GM21447 (cell line): ENCODE data around the gene PLPP2.

Source experiments
- ATAC-seq: cut with Tn5 transposase; IDR thresholded peaks from one replicate; pipeline ENCODE4 v1.9.1; 2021; ENCODE audit not compliant: unreplicated experiment

The PLPP2 gene

DNA sequence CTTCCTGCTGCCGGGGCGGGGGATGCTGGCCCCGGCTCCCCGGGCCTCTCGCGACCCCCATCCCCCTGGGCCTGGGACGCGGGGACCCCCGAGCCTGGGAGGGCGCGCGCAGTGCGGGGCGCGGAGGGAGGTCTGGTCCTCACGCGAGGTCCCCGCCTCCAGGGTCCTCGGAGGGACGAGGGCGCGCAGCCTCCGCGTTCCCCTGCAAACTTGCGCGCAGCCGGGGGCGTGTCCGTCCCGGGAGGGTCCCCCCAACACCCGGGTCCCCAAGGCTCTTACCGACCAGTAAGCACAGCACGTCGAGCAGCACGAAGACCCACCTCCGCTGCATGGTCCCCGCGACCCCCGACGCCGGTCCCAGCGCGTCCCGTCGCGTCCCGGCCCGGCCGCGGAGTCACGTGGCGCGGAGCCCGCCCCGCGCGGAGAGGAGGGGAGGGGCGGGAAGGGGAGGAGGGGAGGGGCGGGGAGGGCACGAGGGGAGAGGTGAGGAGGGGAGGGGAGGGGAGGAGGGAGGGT, at the start of gene PLPP2:
Gene PLPP2 (minus strand): TSS at position 398 of the 516 bp plus-strand sequence. CDS start 67 bp downstream, at position 331.
- no peak for ATAC-seq

DNA sequence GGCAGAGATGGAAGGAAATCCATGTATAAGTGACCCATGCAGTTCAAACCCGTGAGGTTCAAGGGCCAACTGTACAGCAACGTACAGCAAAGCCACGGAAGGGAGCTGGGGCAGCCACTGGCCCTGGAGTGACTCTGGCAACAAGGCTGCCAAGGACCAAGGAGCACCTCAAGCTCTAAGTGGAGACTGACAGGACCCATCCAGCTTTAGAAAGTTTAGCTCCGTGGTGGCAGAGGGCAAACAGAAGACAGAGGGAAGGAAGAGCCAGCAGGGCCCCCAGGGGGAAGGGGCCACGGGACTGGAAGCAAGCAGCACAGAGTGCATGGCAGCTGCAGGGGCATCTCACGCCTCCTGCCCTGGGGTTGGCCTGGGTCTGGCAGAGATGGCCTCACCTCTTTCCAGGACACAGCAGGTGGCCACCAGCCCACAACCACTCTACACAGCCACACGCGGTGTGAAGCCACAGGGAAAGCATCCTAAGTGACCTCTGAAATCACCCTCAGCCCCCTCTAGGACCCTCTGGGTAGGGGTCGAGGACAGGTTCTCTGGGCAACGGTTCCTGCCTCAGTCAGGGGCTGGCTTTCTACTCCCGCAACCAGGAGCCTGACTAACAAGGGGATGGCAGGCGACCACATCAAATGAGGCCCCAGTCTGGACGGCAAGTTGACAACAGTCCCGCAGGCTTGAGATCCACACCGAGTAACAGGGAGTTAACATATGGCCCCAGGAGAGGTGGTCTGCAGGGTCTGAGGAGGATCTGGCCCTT, 49.6 kb upstream of the PLPP2 start:
- ATAC-seq: no peak

DNA sequence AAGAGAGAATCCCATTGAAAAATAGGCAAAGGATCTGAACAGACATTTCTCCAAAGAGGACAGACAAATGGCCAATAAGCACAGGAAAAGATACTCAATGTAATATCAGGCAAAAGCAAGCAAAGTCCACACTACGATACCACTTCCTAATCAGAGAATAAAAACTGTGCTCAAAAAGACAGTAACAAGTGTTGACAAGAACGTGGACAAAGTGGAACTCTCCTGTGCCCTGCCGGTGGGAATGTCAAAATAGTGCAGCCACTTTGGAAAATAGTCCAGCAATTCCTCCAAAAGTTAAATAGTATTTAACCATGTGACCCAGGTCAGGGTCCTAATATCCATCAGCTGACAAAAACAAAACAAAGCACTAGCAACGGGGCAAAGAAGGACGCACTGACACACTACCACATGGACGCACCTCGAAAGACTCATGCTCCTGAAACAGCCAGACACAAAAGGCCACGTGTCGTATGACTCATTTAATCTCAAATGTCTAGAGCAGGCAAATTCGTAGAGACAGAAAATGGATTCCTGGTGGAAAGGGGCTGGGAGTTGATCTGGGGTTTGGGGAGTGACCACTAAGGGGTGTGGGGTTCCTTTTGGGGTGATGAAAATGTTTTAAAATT, 48.2 kb upstream of the PLPP2 start:
- no peak for ATAC-seq

DNA sequence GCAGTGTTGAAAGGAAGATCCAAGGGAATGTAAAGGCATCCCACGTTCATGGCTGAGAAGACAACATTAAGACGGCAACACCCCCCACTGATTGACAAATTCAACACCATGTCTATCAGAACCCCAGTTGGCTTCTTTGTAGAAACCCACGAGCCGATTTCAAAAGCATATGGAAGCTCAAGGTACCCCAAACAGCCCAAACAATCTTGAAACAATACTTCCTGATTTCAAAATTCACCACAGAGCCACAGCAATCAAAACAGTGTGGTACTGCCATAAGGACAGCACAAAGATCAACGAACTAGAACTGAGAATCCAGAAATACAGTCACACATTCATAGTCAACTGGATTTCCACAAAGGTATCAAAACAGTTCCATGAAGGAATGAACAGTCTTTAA, 47.2 kb upstream of the PLPP2 start:
- no peak for ATAC-seq

DNA sequence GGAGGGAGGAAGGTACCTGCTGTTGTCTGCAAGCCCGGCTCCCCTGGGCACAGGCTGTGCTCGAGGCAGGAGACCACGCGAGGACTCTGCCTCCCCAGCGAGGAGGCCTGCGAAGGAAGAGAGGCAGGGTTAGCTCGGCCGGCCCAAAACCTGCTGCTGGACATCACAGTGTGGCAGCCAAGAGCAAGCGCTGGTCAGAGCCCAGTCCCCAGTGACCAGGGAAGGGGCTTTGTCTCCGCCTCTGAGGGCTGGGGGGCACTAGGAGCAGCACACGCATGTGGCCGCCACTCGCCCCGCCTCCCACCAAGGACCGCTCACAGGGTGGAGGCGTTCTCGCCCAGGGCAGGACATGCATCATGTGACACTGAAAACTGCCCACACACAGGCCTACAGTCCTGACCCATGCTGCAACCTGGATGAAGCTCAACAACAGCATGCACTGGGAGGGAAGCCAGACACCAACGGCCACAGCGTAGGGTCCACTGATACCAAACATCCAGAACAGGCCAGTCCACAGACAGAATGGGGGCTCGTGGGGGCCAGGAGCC, 44.9 kb upstream of the PLPP2 start:
- ATAC-seq: no peak

DNA sequence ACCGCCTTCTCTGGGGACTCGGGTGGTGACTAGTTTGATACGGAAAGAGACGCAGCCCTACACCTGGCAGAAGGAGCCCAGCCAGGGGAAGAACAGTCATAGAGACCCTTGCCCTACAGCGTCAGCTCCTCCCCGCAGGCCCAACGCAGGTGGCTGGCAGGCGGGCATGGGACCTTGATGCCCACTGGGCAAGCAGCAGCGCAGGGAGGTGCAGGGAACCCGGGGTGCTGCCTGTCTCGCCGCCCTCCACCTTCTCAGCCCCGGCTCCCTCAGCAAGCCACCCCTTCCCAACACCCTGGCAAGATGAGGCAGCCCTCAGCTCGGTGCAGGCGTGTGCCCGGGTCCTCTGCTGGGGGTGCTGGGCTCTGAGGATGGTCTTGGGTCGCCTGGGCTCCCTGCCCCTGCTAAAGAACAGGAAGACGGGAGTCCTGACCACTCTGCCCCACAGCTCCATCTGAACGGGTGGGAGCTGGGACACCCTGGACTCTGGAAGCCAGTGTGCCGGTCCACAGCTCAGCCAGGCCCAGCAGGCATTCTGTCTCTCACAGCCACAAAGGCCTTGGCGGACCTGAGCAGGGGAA, 44.4 kb upstream of the PLPP2 start:
- ATAC-seq: no peak

DNA sequence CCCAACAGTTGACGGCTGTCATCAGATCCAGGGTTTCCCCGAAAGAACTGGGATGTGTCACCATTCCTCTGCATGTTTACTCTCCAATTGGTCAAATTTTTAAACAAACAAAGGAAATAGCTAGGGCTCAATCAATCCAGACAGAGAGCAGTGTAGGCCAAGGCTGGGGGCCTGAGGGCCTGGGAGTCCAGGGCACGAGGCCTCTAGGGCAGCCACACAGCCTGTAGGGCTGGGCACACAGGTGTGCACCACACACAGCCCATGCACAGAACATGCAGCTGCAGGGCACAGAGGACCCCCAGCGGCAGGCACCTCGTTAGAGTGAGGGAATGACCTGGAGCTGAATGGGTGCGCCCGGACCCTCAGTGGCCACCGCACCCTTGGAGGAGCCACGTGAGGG, 43.9 kb upstream of the PLPP2 start:
- no peak for ATAC-seq

DNA sequence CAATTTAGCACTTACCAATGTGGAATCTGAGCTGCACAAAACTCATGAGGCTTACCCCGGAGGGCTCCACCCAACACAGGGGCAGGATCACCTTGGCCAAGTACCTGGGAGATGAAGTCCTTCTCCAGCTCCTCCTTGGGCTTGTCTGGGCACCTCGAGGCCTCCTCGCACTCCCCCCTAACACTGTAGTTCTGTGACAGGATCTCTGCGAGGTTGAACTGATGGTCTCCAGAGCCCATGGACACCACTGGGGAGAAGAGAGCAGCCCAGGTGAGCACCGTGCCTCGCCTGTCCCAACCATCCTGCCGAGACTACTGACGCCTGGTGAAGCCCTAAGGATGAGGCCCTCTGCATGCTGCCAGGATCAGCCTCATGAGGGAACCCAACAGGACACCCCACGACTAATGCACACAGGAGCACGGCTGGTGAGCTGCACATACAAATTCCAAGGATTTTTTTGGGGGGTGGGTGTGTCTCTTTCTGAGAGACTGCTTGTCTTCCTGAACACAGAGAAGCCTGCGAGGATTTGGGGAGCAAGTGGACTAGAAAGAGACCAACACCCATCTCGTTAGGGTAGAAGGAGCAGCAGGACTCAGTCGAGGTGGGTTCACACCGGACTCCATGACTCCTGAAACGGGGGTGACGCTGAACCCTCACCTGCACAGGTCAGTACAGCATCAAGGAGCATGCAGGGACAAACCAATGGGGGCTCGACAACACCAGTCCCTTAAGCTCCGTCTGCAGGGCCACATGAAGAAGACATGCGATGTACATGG, 43.3 kb upstream of the PLPP2 start:
- ATAC-seq: no peak

DNA sequence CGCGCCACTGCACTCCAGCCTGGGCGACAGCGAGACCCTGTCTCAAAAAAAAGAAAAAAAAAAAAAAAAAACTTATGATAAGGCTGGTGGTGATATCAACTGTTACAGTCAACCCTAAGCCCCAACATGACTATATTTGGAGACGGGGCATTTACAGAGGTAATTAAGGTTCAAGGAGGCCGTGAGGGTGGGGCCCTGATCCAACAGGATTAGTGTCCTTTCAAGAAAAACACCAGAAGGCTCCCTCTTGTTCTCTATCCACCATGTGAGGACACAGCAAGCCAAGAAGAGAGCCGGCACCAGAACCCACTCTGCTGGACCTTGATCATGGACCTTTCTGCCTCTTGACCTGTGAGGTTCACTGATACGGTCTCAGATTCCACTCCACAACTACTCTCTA, 39.3 kb upstream of the PLPP2 start:
- no peak for ATAC-seq

DNA sequence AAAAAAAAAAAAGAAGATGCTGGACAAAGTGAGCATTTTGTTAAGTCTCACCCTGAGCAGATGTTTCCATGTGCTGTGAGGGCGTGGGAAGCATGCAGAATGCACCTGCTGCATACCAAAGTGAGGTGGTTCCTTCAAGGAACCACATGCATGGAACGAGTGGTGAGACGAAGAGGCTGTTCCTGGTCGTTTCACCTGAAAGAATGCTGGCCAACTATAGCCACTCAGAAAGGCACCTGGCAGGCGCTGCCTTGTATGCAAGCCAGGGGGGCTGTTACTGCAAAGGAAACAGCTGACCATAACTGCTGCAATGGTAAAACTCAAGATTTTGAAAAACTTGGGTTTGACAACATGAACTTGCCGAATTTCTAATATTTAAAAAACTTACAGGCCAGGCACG, 38.7 kb upstream of the PLPP2 start:
- ATAC-seq: no peak

DNA sequence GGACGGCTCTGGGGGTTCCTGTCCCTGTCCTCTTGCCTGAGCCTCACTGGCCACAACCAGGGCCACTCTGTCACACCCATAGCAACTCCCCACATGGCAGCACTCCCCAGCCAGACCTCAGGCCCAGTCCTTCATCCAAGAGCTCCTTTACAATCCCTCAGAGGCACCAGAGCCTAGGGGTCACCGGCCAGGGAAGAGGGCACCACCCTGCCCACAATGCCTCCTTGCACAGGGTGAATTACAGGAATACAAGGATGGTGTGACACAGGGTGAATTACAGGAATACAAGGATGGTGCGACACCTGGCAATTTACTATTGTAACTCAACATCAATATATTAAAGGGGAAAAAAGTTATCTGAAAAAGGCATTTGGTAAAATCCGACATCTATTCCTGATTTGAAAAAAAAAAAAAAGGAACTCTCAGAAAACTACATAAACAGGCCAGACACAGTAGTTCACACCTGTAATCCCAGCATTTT, 36.9 kb upstream of the PLPP2 start:
- ATAC-seq: no peak

DNA sequence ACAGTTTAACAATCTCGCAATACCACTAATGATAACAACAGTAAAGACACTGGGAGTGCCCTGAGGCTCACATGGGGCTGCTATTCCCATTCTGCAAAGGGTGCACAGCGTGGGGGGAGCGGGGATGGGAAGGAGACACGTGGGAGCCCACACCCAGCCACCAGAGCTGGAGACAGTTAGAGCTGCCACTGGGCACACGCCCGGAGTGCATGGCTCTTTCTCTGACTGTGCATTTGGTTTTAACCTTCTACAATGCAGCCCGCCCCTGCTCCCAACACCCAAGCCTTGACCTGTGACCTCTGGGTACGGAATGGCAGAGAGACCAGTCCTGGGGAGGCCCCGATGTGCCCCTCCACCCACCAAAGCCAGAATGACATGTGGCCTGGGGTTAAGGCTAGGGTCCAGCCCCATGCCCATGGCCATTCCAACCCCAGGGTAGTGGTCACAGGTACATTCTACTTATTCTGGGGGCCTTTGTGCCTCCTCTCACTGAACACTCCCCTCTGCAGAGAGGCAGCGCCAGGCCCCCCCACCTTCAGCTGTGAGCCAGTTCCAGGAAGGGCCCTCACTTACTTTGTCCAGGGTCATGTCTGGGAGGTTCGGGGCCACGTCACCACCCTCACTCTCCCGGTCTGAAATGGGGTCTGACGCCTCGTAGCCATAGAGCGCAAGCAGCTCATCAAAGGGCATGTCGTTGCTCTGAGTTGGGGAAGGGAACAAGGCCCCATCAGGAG, 36.3 kb upstream of the PLPP2 start:
- ATAC-seq: no peak

DNA sequence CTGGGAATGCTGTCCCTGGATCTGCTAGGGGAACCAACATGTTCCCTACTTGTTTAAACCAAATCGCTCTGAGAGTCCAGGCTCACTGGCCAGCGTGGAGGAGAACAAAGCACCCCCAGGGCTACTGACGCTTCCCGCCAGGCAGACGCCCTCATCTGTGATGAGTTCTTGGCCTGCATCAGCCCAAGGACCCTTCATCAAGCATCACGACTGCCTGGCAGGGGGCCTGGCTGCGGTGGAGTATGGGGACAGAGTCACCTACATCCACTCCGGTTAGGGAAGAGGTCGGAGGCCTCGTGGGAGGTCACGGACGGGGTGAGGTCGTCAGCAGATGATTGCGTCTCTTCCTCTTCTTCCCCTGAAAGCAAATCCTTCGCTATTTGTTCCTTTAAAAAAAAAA, 35.7 kb upstream of the PLPP2 start:
- ATAC-seq: no peak

DNA sequence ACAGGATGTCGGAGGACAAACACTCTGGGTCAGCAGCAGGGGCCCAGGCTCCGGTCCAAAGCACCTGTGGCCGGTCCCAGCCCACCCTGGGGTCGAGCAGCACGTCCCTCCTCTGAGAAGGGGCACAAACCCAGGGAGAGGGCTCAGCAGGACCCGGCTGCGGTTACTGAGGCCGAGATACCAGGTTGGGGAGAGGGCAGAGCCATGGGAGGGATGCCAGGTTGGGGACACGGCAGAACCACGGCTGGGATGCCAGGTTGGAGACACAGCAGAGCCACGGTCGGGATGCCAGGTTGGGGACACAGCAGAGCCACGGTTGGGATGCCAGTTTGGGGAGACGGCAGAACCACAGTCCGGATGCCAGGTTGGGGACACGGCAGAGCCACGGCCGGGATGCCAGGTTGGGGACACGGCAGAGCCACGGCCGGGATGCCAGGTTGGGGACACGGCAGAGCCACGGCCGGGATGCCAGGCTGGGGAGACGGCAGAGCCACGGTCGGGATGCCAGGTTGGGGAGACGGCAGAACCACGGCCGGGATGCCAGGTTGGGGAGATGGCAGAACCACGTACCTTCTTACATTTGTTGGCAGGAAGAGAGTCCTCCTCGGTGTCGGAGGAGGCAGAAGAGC, 34.8 kb upstream of the PLPP2 start:
- no peak for ATAC-seq

DNA sequence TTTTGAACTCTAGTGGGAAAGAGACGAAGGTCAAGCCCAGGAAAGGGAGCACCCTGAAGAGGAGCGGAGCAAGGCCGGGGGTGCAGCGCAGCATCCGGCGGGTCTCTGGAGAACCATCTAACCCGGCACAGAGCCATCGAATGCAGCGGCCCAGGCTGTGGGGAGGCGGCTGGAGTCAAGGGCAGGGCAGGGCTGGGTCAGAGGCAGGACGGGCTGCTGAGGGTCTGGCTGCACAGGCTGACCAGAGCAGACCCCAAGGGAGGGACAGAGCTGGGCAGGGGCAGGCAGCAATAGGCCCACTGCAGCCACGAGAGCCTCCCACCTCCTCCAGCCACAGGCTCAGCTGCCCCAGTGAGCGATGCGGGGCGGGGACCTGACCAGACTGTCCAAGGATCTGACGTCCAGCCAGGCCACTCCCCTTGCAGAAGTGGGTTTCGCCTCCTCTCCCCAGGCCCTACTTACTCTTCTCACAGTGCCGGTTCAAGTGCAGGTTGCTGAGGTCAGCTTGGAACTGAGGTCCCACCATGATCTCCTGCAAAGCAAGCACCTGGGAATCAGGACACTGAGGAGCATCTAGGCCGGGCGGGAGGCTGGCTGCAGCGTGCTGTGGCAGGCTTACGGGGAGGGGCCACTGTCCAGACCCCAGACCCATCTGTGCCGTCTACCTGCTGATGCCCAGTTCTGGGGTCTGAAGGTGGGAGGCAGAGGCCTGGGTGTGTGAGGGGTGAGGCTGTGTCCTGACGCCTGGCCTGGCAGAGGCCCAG, 34.2 kb upstream of the PLPP2 start:
- no peak for ATAC-seq

DNA sequence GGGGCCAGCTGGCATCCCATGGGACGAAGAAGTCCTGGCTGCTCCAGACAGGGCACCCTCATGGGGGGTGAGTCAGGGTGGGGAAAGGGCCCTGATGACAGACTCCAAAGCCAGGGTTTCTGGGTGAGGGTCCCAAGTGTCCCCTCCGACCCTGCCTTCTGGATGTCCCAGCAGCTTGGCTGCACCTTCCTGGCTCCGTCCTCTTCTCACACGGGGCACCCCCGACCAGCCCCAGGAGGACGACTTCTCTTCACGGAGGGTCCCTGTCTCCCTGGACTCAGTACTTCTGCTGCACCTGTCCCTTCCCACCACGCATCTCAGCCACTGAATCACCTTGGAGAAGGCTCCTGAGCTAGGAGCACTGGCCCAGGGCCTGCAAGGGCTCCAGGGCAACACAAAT, 33.5 kb upstream of the PLPP2 start:
- no peak for ATAC-seq

DNA sequence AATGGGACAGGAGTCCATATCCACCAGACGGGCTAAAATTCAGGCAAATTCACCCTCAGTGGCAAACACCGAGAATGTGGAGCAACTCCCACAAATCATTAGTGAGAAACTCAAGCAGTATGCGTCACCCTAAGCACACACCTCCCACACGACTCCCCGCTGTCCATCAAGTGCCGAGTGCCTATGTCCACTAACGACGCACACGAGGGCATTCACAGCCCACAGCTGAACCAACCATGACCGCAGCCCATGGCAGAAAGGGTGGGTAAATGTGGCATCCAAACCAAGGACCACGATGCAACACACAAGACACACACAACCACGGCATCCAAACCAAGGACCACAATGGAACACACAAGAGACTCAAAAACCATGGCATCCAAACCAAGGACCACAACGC, 31.4 kb upstream of the PLPP2 start:
- ATAC-seq: no peak

DNA sequence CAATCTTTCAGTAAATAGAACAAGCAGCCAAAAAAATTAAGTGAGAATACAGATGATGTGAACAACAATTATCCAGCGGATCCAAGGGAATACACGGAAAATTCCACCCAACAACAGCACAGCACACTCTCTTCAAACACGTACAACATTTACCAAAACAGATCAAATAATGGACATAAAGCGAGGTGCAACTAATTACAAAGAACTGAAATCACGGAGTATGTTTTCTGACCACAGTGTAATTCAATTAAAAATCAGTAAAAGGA, 27.2 kb upstream of the PLPP2 start:
- ATAC-seq: no peak

DNA sequence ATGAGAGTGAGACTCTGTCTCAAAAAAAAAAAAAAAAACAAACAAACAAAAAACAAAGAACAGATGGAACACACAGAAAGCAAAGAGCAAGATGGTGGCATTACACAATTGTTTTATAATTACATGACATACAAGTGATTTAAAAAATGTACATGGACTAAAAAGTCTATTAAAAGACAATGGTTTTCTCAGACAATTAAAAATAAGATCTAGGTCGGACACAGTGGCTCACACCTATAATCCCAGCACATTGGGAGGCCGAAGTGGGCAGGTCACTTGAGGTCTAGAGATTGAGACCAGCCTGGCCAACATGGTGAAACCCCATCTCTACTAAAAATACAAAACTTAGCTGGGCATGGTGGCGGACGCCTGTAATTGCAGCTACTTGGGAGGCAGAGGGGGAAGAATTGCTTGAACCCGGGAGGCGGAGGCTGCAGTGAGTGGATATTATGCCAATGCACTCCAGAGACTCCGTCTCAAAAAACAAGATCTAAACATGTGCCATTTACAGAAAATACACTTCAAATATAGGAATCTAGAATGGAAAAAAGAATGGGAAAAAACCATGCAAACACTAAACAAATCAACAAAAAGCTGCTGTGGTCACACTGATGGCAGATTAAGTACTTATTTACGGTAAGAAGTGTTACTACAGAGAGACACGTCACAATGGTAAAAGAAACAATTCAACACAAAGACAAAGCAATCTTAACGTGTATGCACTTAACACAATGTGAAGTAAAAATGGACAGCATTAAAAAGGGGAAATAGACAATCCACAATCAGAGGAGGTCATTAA, 26.7 kb upstream of the PLPP2 start:
- ATAC-seq: no peak
